MM.1S (cell line): ENCODE data around the gene RPH3AL.

Source experiments
- DNase-seq: peaks from one replicate; pipeline ENCODE4 v3.0.0-alpha.2; 2015
- H2AFZ ChIP-seq: fragments of 300-600 bp; sonication (generic); 2 replicates; pipeline ENCODE4 v1.6.0; 2016; ENCODE audit warnings: antibody characterized with exemption, low read length
- H3F3A ChIP-seq: fragments of 300-600 bp; sonication (generic); 2 replicates; pipeline ENCODE4 v1.6.1; 2016; ENCODE audit warnings: mild to moderate bottlenecking, antibody characterized with exemption, low read length, moderate library complexity, mixed read lengths; ENCODE audit not compliant: insufficient read depth
- H3K27ac ChIP-seq: fragments of 300-600 bp; sonication (generic); 2 replicates; pipeline ENCODE4 v1.5.1; 2016; ENCODE audit warnings: mild to moderate bottlenecking, low read length
- H3K27me3 ChIP-seq: fragments of 300-600 bp; sonication (generic); replicated peaks from 2 replicates; pipeline ENCODE4 v1.6.0; 2016; ENCODE audit warnings: low read length; ENCODE audit not compliant: insufficient read depth
- H3K36me3 ChIP-seq: fragments of 300-600 bp; sonication (generic); replicated peaks from 2 replicates; pipeline ENCODE4 v1.6.1; 2016; ENCODE audit warnings: mild to moderate bottlenecking, low read length, mixed read lengths; ENCODE audit not compliant: insufficient read depth
- H3K4me1 ChIP-seq: fragments of 300-600 bp; sonication (generic); 2 replicates; pipeline ENCODE4 v1.6.1; 2016; ENCODE audit warnings: low read length, mixed read lengths
- H3K4me2 ChIP-seq: fragments of 300-600 bp; sonication (generic); 2 replicates; pipeline ENCODE4 v1.6.0; 2016; ENCODE audit warnings: low read depth, low read length
- H3K4me3 ChIP-seq: fragments of 300-600 bp; sonication (generic); 2 replicates; pipeline ENCODE4 v1.5.1; 2016; ENCODE audit warnings: low read length, mixed read lengths
- H3K79me2 ChIP-seq: fragments of 300-600 bp; sonication (generic); 2 replicates; pipeline ENCODE4 v1.6.1; 2016; ENCODE audit warnings: mixed run types, low read length, mixed read lengths
- H3K9ac ChIP-seq: fragments of 300-600 bp; sonication (generic); 2 replicates; pipeline ENCODE4 v1.6.1; 2016; ENCODE audit warnings: low read length, mixed read lengths
- H3K9me2 ChIP-seq: fragments of 300-600 bp; sonication (generic); replicated peaks from 2 replicates; pipeline ENCODE4 v1.6.1; 2016; ENCODE audit warnings: mild to moderate bottlenecking, low read length, mixed read lengths; ENCODE audit not compliant: insufficient read depth
- H3K9me3 ChIP-seq: fragments of 300-600 bp; sonication (generic); replicated peaks from 2 replicates; pipeline ENCODE4 v1.6.1; 2016; ENCODE audit warnings: mild to moderate bottlenecking, low read length, mixed read lengths; ENCODE audit not compliant: insufficient read depth
- H4K20me1 ChIP-seq: fragments of 300-600 bp; sonication (generic); 2 replicates; pipeline ENCODE4 v1.6.1; 2016; ENCODE audit warnings: mild to moderate bottlenecking, low read length, moderate library complexity, mixed read lengths; ENCODE audit not compliant: insufficient read depth
- EZH2 ChIP-seq: fragments of 300-600 bp; sonication (generic); optimal IDR thresholded peaks from 2 replicates; pipeline ENCODE3; 2017; ENCODE audit warnings: low read depth, mild to moderate bottlenecking, antibody characterized with exemption, low read length, mixed read lengths
- EZH2phosphoT487 ChIP-seq: fragments of 300-600 bp; sonication (generic); IDR thresholded peaks from 2 replicates; pipeline ENCODE4 v1.6.1; 2018; ENCODE audit warnings: antibody characterized with exemption, low read length
- TF ChIP-seq, protein P1 (sequence below): fragments of 300-600 bp; sonication (generic); IDR thresholded peaks from 2 replicates; pipeline ENCODE4 v1.5.1; 2016; ENCODE audit warnings: antibody characterized with exemption, low read length, mixed read lengths

RPH3AL gene

DNA sequence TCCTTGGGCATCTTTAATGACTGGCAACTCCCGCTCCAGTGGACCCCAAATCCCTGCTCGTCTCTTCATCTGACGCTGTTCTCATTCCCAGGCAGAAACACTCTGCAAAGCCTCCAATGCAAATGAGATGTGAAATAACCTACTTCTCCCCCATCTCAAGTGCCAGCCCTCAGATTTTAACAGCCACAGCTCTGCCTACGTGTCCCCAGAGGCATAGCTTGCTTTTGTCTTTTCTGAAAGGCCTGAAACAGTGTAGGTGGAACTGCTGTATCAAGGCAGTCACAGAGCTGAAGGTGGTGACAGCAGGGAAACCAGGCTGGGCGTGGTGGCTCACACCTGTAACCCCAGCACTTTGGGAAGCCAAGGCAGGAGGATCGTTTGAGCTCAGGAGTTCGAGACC is 14.7 kb downstream of the RPH3AL start:
- Histone ChIP-seq H3K27ac (no peak overlapping the region), H3K27me3 (peaks cover 85% of the 10 kb centered on the region), H4K20me1 (no peaks in the 10 kb centered on the region), H3F3A (no peaks in the 10 kb centered on the region), H3K9me3 (no peaks in the 10 kb centered on the region), H3K4me1 (no peaks in the 10 kb centered on the region), H3K4me3 (no peak overlapping the region), H2AFZ (no peak overlapping the region), H3K4me2 (no peak overlapping the region), H3K9ac (no peak overlapping the region), H3K9me2 (no peaks in the 10 kb centered on the region), H3K36me3 (no peaks in the 10 kb centered on the region), H3K79me2 (no peaks in the 10 kb centered on the region)
- DNase-seq: no peak
- TF ChIP-seq EZH2phosphoT487 (no peak), EZH2 (no peak)
- TF ChIP-seq, protein P1, sequence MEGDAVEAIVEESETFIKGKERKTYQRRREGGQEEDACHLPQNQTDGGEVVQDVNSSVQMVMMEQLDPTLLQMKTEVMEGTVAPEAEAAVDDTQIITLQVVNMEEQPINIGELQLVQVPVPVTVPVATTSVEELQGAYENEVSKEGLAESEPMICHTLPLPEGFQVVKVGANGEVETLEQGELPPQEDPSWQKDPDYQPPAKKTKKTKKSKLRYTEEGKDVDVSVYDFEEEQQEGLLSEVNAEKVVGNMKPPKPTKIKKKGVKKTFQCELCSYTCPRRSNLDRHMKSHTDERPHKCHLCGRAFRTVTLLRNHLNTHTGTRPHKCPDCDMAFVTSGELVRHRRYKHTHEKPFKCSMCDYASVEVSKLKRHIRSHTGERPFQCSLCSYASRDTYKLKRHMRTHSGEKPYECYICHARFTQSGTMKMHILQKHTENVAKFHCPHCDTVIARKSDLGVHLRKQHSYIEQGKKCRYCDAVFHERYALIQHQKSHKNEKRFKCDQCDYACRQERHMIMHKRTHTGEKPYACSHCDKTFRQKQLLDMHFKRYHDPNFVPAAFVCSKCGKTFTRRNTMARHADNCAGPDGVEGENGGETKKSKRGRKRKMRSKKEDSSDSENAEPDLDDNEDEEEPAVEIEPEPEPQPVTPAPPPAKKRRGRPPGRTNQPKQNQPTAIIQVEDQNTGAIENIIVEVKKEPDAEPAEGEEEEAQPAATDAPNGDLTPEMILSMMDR: no peak

DNA sequence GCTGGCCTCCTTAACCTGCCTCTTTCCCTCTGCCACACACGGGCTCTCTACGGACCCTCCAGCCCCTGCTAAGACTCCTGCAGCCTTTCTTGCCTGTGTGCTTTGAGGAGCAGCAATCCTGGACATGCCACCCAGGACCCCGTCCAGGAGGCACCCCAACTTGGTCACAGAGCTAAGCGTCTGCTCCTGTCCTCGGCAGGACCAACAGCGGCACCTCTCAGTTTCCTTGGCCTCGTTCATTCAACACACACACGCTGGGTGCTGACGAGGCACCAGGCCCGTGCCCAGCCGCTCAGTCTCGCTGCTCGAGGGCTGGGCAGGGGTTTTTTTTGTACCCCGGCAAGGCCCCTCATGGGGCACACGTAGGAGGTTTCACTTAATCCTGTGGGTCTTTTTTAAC is 15.2 kb downstream of the RPH3AL start:
- H4K20me1 ChIP-seq: no peaks in the 10 kb centered on the region
- H3K79me2 ChIP-seq: no peaks in the 10 kb centered on the region
- no peaks in the 10 kb centered on the region for H3K36me3 ChIP-seq
- no peaks in the 10 kb centered on the region for H3K9me2 ChIP-seq
- no peak overlapping the region for H3K4me3 ChIP-seq
- H3K9me3 ChIP-seq: no peaks in the 10 kb centered on the region
- no peaks in the 10 kb centered on the region for H3K4me1 ChIP-seq
- no peak overlapping the region for H3K27ac ChIP-seq
- H3K27me3 ChIP-seq: peaks cover 87% of the 10 kb centered on the region
- H2AFZ ChIP-seq: no peak overlapping the region
- H3K4me2 ChIP-seq: no peak overlapping the region
- no peak overlapping the region for H3K9ac ChIP-seq
- no peak for DNase-seq
- TF ChIP-seq, protein P1: no peak
- TF ChIP-seq EZH2phosphoT487: no peak
- no peak for TF ChIP-seq EZH2
- no peaks in the 10 kb centered on the region for H3F3A ChIP-seq

DNA sequence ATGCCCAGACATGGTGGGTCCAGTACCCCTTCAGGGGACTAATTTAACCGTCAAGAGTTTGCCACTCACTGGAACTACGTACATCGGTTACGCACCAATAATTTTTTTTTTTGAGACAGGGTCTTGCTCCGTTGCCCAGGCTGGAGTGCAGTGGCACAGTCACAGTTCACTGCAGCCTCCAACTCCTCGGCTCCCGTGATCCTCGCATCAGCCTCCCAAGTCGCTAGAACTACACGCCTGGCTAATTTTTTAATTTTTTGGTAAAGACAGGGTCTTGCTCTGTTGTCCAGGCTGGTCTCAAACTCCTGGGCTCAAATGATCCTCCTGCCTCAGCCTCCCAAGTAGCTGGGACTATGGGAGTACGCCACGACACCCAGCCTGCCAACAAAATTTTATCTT is 15.6 kb downstream of the RPH3AL start:
- no peaks in the 10 kb centered on the region for H3K9me2 ChIP-seq
- no peaks in the 10 kb centered on the region for H3K4me1 ChIP-seq
- no peak overlapping the region for H3K4me2 ChIP-seq
- no peaks in the 10 kb centered on the region for H4K20me1 ChIP-seq
- no peaks in the 10 kb centered on the region for H3F3A ChIP-seq
- DNase-seq: no peak
- TF ChIP-seq, protein P1: no peak
- TF ChIP-seq EZH2: no peak
- TF ChIP-seq EZH2phosphoT487: no peak
- no peak overlapping the region for H3K9ac ChIP-seq
- peaks cover 87% of the 10 kb centered on the region for H3K27me3 ChIP-seq
- no peaks in the 10 kb centered on the region for H3K79me2 ChIP-seq
- no peaks in the 10 kb centered on the region for H3K9me3 ChIP-seq
- H3K4me3 ChIP-seq: no peak overlapping the region
- H2AFZ ChIP-seq: no peak overlapping the region
- no peaks in the 10 kb centered on the region for H3K36me3 ChIP-seq
- no peak overlapping the region for H3K27ac ChIP-seq
